ENCODE results near the gene ASTN1.

ASTN1 gene

GRCh38 chr1:176904057-176904751, 260.3 kb downstream of the ASTN1 start:
- ATAC-seq (ENCODE audit: low read depth): no peak
- H3K27ac Mint-ChIP-seq: no peak overlapping the region
- H3K4me1 Mint-ChIP-seq: no peaks in the 10 kb centered on the region
- DNase-seq (ENCODE audit: low spot score in 2 of 2): no peak
- H3K9me3 Mint-ChIP-seq: no peaks in the 10 kb centered on the region
- peaks cover 13% of the 10 kb centered on the region for H3K27me3 Mint-ChIP-seq
- H3K36me3 Mint-ChIP-seq: no peaks in the 10 kb centered on the region
- H3K4me3 Mint-ChIP-seq: no peak overlapping the region

DNA sequence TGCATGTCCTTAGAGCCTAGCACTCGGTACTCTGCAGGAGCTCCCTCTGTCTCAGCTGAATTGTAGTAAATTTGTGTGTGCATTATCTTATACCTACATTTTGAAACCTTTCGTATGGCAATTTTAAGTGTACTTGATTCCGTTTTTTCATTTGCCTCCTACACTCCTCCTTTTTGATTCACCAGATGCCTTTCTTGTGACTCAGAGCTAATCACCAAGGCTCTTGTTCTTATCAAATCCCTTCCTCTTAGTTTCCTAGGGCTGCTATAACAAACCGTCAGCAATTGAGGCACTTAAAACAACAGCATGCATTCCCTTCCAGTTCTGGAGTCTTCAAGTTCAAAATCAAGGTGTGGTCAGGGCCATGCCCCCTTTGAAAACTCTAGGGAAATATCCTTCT, 261.0 kb downstream of the ASTN1 start:
- no peaks in the 10 kb centered on the region for H3K36me3 Mint-ChIP-seq
- H3K27ac Mint-ChIP-seq: no peak overlapping the region
- ATAC-seq (ENCODE audit: low read depth) (no peak), DNase-seq (ENCODE audit: low spot score in 2 of 2) (no peak)
- no peaks in the 10 kb centered on the region for H3K9me3 Mint-ChIP-seq
- peaks cover 13% of the 10 kb centered on the region for H3K27me3 Mint-ChIP-seq
- H3K4me1 Mint-ChIP-seq: no peaks in the 10 kb centered on the region
- H3K4me3 Mint-ChIP-seq: no peak overlapping the region

DNA sequence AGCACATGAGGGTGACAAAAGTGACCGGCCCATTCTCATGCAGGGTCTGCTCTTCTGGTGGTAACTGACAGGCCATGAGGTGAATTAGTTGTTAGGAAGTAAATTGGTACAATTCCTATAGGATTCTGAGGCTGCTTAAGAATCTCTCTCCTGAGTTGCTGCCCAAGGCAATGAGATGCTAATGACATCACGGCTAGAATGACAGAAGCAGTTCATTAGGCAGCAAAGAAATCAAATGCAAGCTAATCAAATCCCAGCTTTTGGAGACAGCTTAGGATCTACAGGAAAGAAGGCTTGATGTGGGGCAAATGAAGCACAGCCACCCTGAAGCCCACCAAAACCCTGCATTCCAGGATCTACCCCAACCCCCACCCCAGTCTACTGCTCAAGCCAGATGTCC, 265.2 kb downstream of the ASTN1 start:
- H3K36me3 Mint-ChIP-seq: no peaks in the 10 kb centered on the region
- H3K9me3 Mint-ChIP-seq: no peaks in the 10 kb centered on the region
- H3K4me1 Mint-ChIP-seq: peaks cover 3% of the 10 kb centered on the region
- no peak for DNase-seq (ENCODE audit: low spot score in 2 of 2)
- no peak overlapping the region for H3K4me3 Mint-ChIP-seq
- ATAC-seq (ENCODE audit: low read depth): no peak
- no peak overlapping the region for H3K27ac Mint-ChIP-seq
- peaks cover 16% of the 10 kb centered on the region for H3K27me3 Mint-ChIP-seq

DNA sequence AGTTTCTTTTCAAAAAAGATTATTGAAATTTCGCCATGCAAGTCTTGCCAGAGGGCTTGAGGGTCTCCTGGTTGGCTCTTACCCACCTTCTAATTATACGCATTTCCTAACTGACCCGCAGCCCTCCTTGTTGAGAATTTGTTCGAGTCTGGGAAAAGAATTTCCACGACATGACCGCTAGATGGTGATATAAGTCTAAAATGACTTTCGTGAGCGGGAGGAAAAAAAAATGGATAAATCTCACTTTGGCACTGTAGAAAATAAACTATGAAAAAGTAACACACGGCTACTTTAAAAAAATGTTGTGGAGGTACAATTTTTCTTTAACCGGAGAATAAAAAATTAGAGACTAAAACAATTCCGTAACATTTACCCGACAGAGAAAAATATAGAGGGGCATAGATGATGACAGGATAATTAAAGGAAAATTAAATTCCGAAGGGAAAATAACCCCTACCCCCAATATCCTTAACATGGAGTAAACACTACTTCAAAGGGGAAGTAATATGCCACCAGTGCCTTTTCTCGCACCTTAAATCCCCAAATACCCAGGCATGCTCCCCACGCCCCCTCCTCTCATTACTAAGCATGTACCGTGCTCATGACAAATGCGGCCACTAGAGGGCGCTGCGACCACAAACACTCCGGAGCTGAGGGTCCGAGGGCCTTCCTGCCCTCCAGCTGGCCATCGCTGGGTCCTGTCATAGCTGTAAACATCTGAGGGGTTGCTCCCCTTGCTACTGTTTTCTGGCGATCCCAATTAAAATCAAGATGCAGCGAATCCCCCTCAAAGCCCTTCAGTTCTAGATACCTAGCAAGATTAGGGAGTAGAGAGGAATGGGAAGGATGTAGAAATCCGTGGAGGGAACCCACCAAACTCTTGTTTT, 266.9 kb downstream of the ASTN1 start:
- no peak for ATAC-seq (ENCODE audit: low read depth)
- H3K9me3 Mint-ChIP-seq: no peaks in the 10 kb centered on the region
- peaks cover 10% of the 10 kb centered on the region for H3K27me3 Mint-ChIP-seq
- peaks cover 3% of the 10 kb centered on the region for H3K4me1 Mint-ChIP-seq
- no peaks in the 10 kb centered on the region for H3K36me3 Mint-ChIP-seq
- no peak overlapping the region for H3K27ac Mint-ChIP-seq
- H3K4me3 Mint-ChIP-seq: no peak overlapping the region
- DNase-seq (ENCODE audit: low spot score in 2 of 2): peak in 1 of 2 donors; percentile 14

DNA sequence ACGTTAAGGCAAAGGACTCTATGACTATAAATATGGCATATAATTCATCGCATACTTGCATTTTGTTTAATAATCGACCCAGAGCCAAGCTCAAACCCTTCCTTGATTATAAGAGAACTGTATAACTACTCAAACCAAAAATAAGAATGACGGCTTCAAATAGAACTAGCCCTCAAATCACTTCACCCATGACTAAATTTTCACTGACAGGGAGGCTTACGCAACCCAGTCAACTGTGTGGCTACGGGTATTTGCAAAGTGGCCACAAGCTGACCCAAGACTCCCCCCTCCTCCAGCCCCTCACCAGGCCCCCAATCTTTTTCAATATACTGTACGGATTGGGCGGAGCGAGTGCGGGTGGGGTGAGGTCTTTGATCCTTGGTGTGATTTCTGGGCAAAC, 268.3 kb downstream of the ASTN1 start:
- Mint-ChIP-seq H3K36me3 (no peaks in the 10 kb centered on the region), H3K27ac (no peak overlapping the region), H3K27me3 (peaks cover 8% of the 10 kb centered on the region), H3K4me3 (no peak overlapping the region), H3K4me1 (peaks cover 3% of the 10 kb centered on the region), H3K9me3 (no peaks in the 10 kb centered on the region)
- no peak for DNase-seq (ENCODE audit: low spot score in 2 of 2)
- no peak for ATAC-seq (ENCODE audit: low read depth)

DNA sequence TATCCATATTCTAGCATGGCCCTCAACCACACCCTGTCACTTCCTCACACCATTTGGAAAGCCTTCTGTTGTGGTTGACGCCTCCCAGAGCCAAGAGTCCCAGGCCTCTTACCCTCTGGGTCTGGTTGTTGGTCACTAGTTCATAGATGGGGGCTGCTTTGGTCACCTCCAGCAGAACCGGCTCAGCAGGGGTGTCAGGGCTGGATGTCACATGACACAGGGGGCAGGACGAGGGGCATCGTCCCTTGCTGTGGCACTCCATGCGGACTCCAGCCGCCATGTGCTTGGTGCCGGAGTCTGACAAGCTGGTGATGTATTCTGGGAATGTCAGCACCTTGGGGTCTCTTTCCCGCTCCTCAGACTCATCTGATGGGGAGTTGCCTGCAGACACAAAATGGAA, 270.1 kb downstream of the ASTN1 start:
- ATAC-seq (ENCODE audit: low read depth) (no peak), DNase-seq (ENCODE audit: low spot score in 2 of 2) (no peak)
- Mint-ChIP-seq H3K27me3 (peaks cover 3% of the 10 kb centered on the region), H3K27ac (no peak overlapping the region), H3K36me3 (no peaks in the 10 kb centered on the region), H3K9me3 (no peaks in the 10 kb centered on the region), H3K4me3 (no peak overlapping the region), H3K4me1 (peaks cover 3% of the 10 kb centered on the region)

- H3K36me3 Mint-ChIP-seq: no peaks in the 10 kb centered on the region
- peaks cover 3% of the 10 kb centered on the region for H3K4me1 Mint-ChIP-seq
- no peak overlapping the region for H3K27ac Mint-ChIP-seq
- H3K9me3 Mint-ChIP-seq: no peaks in the 10 kb centered on the region
- ATAC-seq (ENCODE audit: low read depth) (no peak), DNase-seq (ENCODE audit: low spot score in 2 of 2) (no peak)
- H3K27me3 Mint-ChIP-seq: peaks cover 3% of the 10 kb centered on the region
- no peak overlapping the region for H3K4me3 Mint-ChIP-seq
Measured at GRCh38 chr1:176893625-176894352, 270.7 kb downstream of the ASTN1 start.

- Mint-ChIP-seq H3K4me1 (no peaks in the 10 kb centered on the region), H3K36me3 (no peaks in the 10 kb centered on the region), H3K27ac (no peak overlapping the region), H3K9me3 (no peaks in the 10 kb centered on the region), H3K4me3 (no peak overlapping the region), H3K27me3 (peaks cover 10% of the 10 kb centered on the region)
- DNase-seq (ENCODE audit: low spot score in 2 of 2): no peak
- ATAC-seq (ENCODE audit: low read depth): no peak
Measured at GRCh38 chr1:176888471-176889032, 276.0 kb downstream of the ASTN1 start.

DNA sequence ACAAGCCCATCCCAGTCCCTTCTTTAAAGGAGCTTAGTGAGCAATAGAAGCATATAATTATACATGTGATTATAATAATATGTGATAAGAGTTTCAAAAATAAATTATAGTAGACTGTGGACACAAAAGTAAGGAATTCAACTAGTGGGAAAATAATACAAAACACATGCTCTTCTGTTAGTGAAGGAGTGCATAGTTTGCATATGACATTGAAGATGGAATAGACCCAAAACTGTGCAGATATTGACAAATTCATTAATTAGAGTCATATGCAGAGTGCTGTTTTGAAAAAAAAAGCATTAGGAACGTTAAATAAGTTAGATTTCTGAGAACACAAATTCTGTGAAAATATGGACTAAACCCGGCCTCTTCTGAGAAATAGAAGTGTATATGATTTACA, 278.8 kb downstream of the ASTN1 start:
- no peaks in the 10 kb centered on the region for H3K9me3 Mint-ChIP-seq
- no peaks in the 10 kb centered on the region for H3K36me3 Mint-ChIP-seq
- no peaks in the 10 kb centered on the region for H3K4me1 Mint-ChIP-seq
- H3K4me3 Mint-ChIP-seq: no peak overlapping the region
- H3K27me3 Mint-ChIP-seq: peaks cover 10% of the 10 kb centered on the region
- DNase-seq (ENCODE audit: low spot score in 2 of 2) (no peak), ATAC-seq (ENCODE audit: low read depth) (no peak)
- no peak overlapping the region for H3K27ac Mint-ChIP-seq

- Mint-ChIP-seq H3K27ac (no peak overlapping the region), H3K36me3 (no peaks in the 10 kb centered on the region), H3K4me1 (no peaks in the 10 kb centered on the region), H3K27me3 (peaks cover 10% of the 10 kb centered on the region), H3K4me3 (no peak overlapping the region), H3K9me3 (no peaks in the 10 kb centered on the region)
- DNase-seq (ENCODE audit: low spot score in 2 of 2) (no peak), ATAC-seq (ENCODE audit: low read depth) (no peak)
Measured at GRCh38 chr1:176885341-176885740, 279.2 kb downstream of the ASTN1 start.

GRCh38 chr1:176884911-176885310, 279.6 kb downstream of the ASTN1 start:
- no peak overlapping the region for H3K27ac Mint-ChIP-seq
- H3K4me1 Mint-ChIP-seq: no peaks in the 10 kb centered on the region
- H3K9me3 Mint-ChIP-seq: no peaks in the 10 kb centered on the region
- H3K36me3 Mint-ChIP-seq: no peaks in the 10 kb centered on the region
- ATAC-seq (ENCODE audit: low read depth) (no peak), DNase-seq (ENCODE audit: low spot score in 2 of 2) (no peak)
- peaks cover 10% of the 10 kb centered on the region for H3K27me3 Mint-ChIP-seq
- H3K4me3 Mint-ChIP-seq: no peak overlapping the region

DNA sequence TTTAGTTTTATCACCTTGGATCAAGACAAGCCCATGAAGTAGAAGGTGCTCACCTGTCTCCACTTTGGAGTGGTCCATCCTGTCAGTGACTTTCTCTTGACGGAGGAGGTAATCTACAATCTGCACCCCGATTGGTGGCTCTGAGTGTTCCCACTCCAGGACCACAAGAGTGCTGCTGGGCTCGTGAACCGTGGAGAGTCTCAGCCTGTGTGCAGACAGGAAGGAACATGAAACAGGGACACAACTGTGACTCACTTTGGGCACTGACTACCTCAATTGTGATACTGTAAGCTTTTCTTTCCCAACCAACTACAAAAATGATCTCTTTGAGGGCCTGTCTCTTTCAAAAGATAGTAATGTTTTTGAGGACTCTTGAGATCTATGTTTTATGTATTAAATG, 280.2 kb downstream of the ASTN1 start:
- Mint-ChIP-seq H3K4me3 (no peak overlapping the region), H3K9me3 (no peaks in the 10 kb centered on the region), H3K27ac (no peak overlapping the region), H3K27me3 (peaks cover 10% of the 10 kb centered on the region), H3K36me3 (no peaks in the 10 kb centered on the region), H3K4me1 (no peaks in the 10 kb centered on the region)
- DNase-seq (ENCODE audit: low spot score in 2 of 2): no peak
- no peak for ATAC-seq (ENCODE audit: low read depth)

DNA sequence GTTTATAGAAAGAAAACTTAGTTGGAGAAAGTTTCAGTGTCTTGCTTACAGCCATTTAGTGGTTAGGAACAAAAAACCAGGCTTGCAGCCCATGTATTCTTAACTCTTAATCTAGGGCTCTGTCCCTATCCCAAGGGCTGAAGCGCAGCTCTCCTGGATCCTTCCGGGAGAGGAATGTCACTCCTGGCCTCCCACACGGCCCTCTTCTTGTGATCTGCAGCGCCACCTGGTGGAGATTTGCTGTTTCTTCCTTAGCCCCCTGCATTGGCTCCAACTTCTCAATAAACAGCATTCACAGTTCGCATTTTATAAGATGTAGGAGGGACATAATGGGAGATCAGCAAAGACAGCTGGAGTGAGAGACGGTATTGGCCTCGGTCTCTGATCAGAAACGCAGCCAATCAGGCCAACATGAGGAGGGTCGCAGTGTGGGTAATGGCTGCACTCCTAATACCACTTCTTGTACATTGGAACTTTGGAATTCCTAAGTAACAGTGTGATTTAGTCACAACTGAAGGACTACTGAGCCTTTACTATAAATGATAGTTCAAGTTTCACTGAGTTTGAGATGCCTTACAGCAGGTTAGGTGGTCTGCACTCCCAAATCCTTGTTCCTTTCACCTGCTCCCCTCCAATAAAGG, 283.4 kb downstream of the ASTN1 start:
- ATAC-seq (ENCODE audit: low read depth) (no peak), DNase-seq (ENCODE audit: low spot score in 2 of 2) (peak; percentile 18 to 35)
- Mint-ChIP-seq H3K27ac (no peak overlapping the region), H3K36me3 (no peaks in the 10 kb centered on the region), H3K27me3 (peaks cover 5% of the 10 kb centered on the region), H3K4me1 (no peaks in the 10 kb centered on the region), H3K9me3 (no peaks in the 10 kb centered on the region), H3K4me3 (no peak overlapping the region)

All from memory B cell (primary cell).